GM19397 (cell line): ENCODE measurements around the gene SLC12A5.

Experiments
- ATAC-seq: cut with Tn5 transposase; IDR thresholded peaks from one replicate; pipeline ENCODE4 v1.9.1; 2021; ENCODE audit warnings: mild to moderate bottlenecking, moderate library complexity; ENCODE audit not compliant: unreplicated experiment

SLC12A5 gene

GRCh38 chr20:46051556-46052308 is 22.7 kb downstream of the SLC12A5 start:
- no peak for ATAC-seq

GRCh38 chr20:46053416-46053815 is 24.4 kb downstream of the SLC12A5 start:
- no peak for ATAC-seq

- no peak for ATAC-seq
These were observed 25.6 kb downstream of the SLC12A5 start for GRCh38 chr20:46054606-46055005.

- no peak for ATAC-seq
These were observed 26.3 kb downstream of the SLC12A5 start for GRCh38 chr20:46055269-46055668.

- no peak for ATAC-seq
These were observed 27.2 kb downstream of the SLC12A5 start for GRCh38 chr20:46056027-46056833.

- ATAC-seq, result no peak
These were observed 28.2 kb downstream of the SLC12A5 start for GRCh38 chr20:46056970-46057855.

GRCh38 chr20:46057856-46058598 is 29.0 kb downstream of the SLC12A5 start:
- ATAC-seq, result no peak

- ATAC-seq, result no peak
These were observed 29.7 kb downstream of the SLC12A5 start for GRCh38 chr20:46058599-46059281.

- no peak for ATAC-seq
These were observed 31.4 kb downstream of the SLC12A5 start for GRCh38 chr20:46060301-46060881.

GRCh38 chr20:46060975-46061374 is 32.0 kb downstream of the SLC12A5 start:
- ATAC-seq, result no peak

- no peak for ATAC-seq
These were observed 33.1 kb downstream of the SLC12A5 start for GRCh38 chr20:46062151-46062550.

- ATAC-seq, result no peak
These were observed 33.6 kb downstream of the SLC12A5 start for GRCh38 chr20:46062621-46063020.

GRCh38 chr20:46063151-46063550 is 34.1 kb downstream of the SLC12A5 start:
- no peak for ATAC-seq

GRCh38 chr20:46063652-46064054 is 34.6 kb downstream of the SLC12A5 start:
- no peak for ATAC-seq

GRCh38 chr20:46065006-46065405 is 36.0 kb downstream of the SLC12A5 start:
- no peak for ATAC-seq

GRCh38 chr20:46065691-46066090 is 36.7 kb downstream of the SLC12A5 start:
- no peak for ATAC-seq

GRCh38 chr20:46070215-46070900 is 41.3 kb downstream of the SLC12A5 start:
- no peak for ATAC-seq

GRCh38 chr20:46071573-46071972 is 42.6 kb downstream of the SLC12A5 start:
- ATAC-seq, result no peak

GRCh38 chr20:46073024-46073423 is 44.0 kb downstream of the SLC12A5 start:
- ATAC-seq, result no peak
